GM12878 (cell line): Measurements from ENCODE around the gene TRIP4. TPM values are rescaled to one million over a fixed set of nuclear protein-coding genes. Genes with fewer than 3 reads are reported as not detected.

ENCODE experiments used
- ATAC-seq: fragments of 200-7000 bp; cut with Tn5 transposase; 3 replicates; pipeline ENCODE4 v1.9.1; 2020; ENCODE audit warnings: mild to moderate bottlenecking, moderate library complexity
- BruUV-seq: library from RNA; stranded (reverse); fragments of 400-500 nt; replicated peaks from 2 replicates; lab custom pipeline; 2021; lab: Mats Ljungman, UMichigan
- CTCF ChIA-PET: fragments of 300-600 bp; sonication (Branson Sonifier 250); formaldehyde crosslinking; extraction: SDS; loops from one replicate; lab custom pipeline; 2021; ENCODE audit warnings: inconsistent platforms; lab: Yijun Ruan, JAX
- POLR2A ChIA-PET: fragments of 350-600 bp; formaldehyde crosslinking; extraction: SDS; loops from one replicate; lab custom pipeline; 2021; ENCODE audit warnings: inconsistent platforms; lab: Charles Lee
- RAD21 ChIA-PET: fragments of 300-600 bp; sonication (Branson Sonifier 250); formaldehyde crosslinking; loops from one replicate; lab custom pipeline; 2023; ENCODE audit warnings: antibody characterized with exemption; ENCODE audit not compliant: unreplicated experiment; lab: Charles Lee
- SMC1A ChIA-PET: fragments of 300-600 bp; sonication (Branson Sonifier 250); formaldehyde crosslinking; loops from one replicate; lab custom pipeline; 2023; ENCODE audit not compliant: unreplicated experiment, uncharacterized antibody; lab: Charles Lee
- DNase-seq: peaks from one replicate; pipeline ENCODE4 v3.0.0-alpha.2; 2011; ENCODE audit warnings: low read depth, low spot score
- FAIRE-seq: peaks from 3 replicates; lab custom pipeline; 2011; peaks lifted over from hg19 to GRCh38; lab: Jason Lieb, UNC
- H2AFZ ChIP-seq: 2 replicates; pipeline ENCODE4 v1.6.0; 2011; ENCODE audit warnings: low read depth, low read length, control low read depth; ENCODE audit not compliant: control insufficient read depth
- H3K27ac ChIP-seq: 2 replicates; pipeline ENCODE4 v1.5.1; 2011; ENCODE audit warnings: control low read depth; ENCODE audit not compliant: control insufficient read depth, insufficient read depth
- H3K27me3 ChIP-seq, 2 experiments: replicated peaks in 1 of 2; 2 replicates each; pipeline versions ENCODE4 v1.6.0 to v1.6.1; 2011; ENCODE audit warnings: low read length in 1 of 2; ENCODE audit not compliant: control insufficient read depth in 2 of 2, insufficient read depth in 2 of 2
- H3K36me3 ChIP-seq, 2 experiments: 2 replicates each; pipeline ENCODE4 v1.5.1; 2011; ENCODE audit warnings: low read length in 1 of 2; ENCODE audit not compliant: control insufficient read depth in 2 of 2, insufficient read depth in 2 of 2
- H3K4me1 ChIP-seq: 2 replicates; pipeline ENCODE4 v1.6.1; 2011; ENCODE audit warnings: mild to moderate bottlenecking, low read length, moderate library complexity, mixed read lengths; ENCODE audit not compliant: control insufficient read depth, insufficient read depth
- H3K4me2 ChIP-seq: 2 replicates; pipeline ENCODE4 v1.6.0; 2011; ENCODE audit warnings: control low read depth; ENCODE audit not compliant: control insufficient read depth, insufficient read depth
- H3K4me3 ChIP-seq: fragments of 200-600 bp; sonication (generic); 2 replicates; pipeline ENCODE4 v1.5.1; 2016
- H3K79me2 ChIP-seq: 2 replicates; pipeline ENCODE4 v1.6.0; 2011; ENCODE audit warnings: low read length; ENCODE audit not compliant: control insufficient read depth, insufficient read depth
- H3K9ac ChIP-seq: 2 replicates; pipeline ENCODE4 v1.8.0; 2011; ENCODE audit warnings: low read length, control low read depth, mixed read lengths; ENCODE audit not compliant: control insufficient read depth, insufficient read depth
- H3K9me3 ChIP-seq: replicated peaks from 3 replicates; pipeline ENCODE4 v1.5.1; 2011; ENCODE audit warnings: mild to moderate bottlenecking, low read length; ENCODE audit not compliant: control insufficient read depth, insufficient read depth
- H4K20me1 ChIP-seq: 2 replicates; pipeline ENCODE4 v1.6.0; 2011; ENCODE audit not compliant: control insufficient read depth, insufficient read depth
- ATF3 ChIP-seq: IDR thresholded peaks from 2 replicates; pipeline ENCODE4 v1.6.1; 2011; ENCODE audit warnings: low read depth, mild to moderate bottlenecking, low read length, moderate library complexity, borderline replicate concordance; ENCODE audit errors: extremely low read depth
- BMI1 ChIP-seq: fragments of 450-650 bp; IDR thresholded peaks from 2 replicates; pipeline ENCODE4 v1.6.1; 2016; ENCODE audit warnings: mild to moderate bottlenecking, moderate library complexity, borderline replicate concordance
- BRCA1 ChIP-seq: IDR thresholded peaks from 2 replicates; pipeline ENCODE4 v1.6.1; 2011; ENCODE audit warnings: low read depth, low read length, improper control_type of control experiment
- E2F4 ChIP-seq: IDR thresholded peaks from 2 replicates; pipeline ENCODE4 v1.6.1; 2012; ENCODE audit warnings: low read depth, low read length, improper control_type of control experiment
- E2F8 ChIP-seq: fragments of 450-650 bp; IDR thresholded peaks from 2 replicates; pipeline ENCODE4 v1.6.1; 2018; ENCODE audit warnings: mild to moderate bottlenecking, low read depth, moderate library complexity; ENCODE audit not compliant: partially characterized antibody
- EGR1 ChIP-seq, 2 experiments: IDR thresholded peaks; 1 replicate in 1 of 2; 2 replicates in 1 of 2; pipeline ENCODE4 v1.6.1; 2011 to 2012; ENCODE audit warnings: low read depth in 2 of 2, low read length in 2 of 2, borderline replicate concordance in 1 of 2, mild to moderate bottlenecking in 1 of 2, moderate library complexity in 1 of 2
- NR2F1 ChIP-seq: fragments of 450-650 bp; conservative IDR thresholded peaks from 2 replicates; pipeline ENCODE4 v1.6.1; 2017; ENCODE audit warnings: mild to moderate bottlenecking
- SP1 ChIP-seq: IDR thresholded peaks from one replicate; pipeline ENCODE4 v1.6.1; 2011; ENCODE audit warnings: low read depth, low read length
- ZBTB40 ChIP-seq: fragments of 450-650 bp; IDR thresholded peaks from 2 replicates; pipeline ENCODE4 v1.6.1; 2016; ENCODE audit warnings: mild to moderate bottlenecking, moderate library complexity, borderline replicate concordance
- WGBS: methylation state at CpG from one replicate; pipeline ENCODE4 v1.1.6; 2016; ENCODE audit warnings: low lambda C conversion rate; ENCODE audit not compliant: insufficient replicate concordance, insufficient coverage; ENCODE audit errors: missing lambda C conversion rate; 5-methylcytosine and 5-hydroxymethylcytosine counted together
- in situ Hi-C: fragments of 300-500 bp; cut with MboI; formaldehyde crosslinking; loops from 9 replicates; pipeline ENCODE4 v1.14.3; 2018; ENCODE audit warnings: mixed read lengths
- intact Hi-C: fragments of 100-400 bp; cut with micrococcal nuclease; formaldehyde crosslinking; loops from one replicate; pipeline ENCODE4 v1.14.2; 2022; ENCODE audit not compliant: unreplicated experiment
- polyA plus RNA-seq, 11 experiments: library from polyadenylated mRNA; depleted of rRNA in 4 of 11; unstranded in 6 of 11; stranded (reverse) in 5 of 11; fragments of >200 nt; fragmentation: Nextera tagmentation in 4 of 11; fragmentation: Illumina TruSeq in 1 of 11; extraction: Ambion mirVana in 4 of 11; extraction: Trizol in 1 of 11; gene quantifications; 1 replicate in 1 of 11; 2 replicates in 10 of 11; pipeline versions ENCODE4 v1.2.1 to v1.2.3, GENCODE V29; 2011 to 2016; ENCODE audit warnings: inconsistent platforms in 2 of 11, missing spikeins in 2 of 11, low read depth in 1 of 11
- total RNA-seq, 4 experiments: library from RNA; depleted of rRNA in 3 of 4; stranded (reverse); fragments of >200 nt in 3 of 4; fragmentation: Illumina TruSeq in 1 of 4; extraction: Trizol in 1 of 4; gene quantifications; 2 replicates each; pipeline versions ENCODE4 v1.2.1 to v1.2.3, GENCODE V29; 2013 to 2021

The TRIP4 gene
- total and polyA plus RNA-seq, 10 of the 15 experiments (the other 5 are each of a cell fraction or from before 2014, with no cell fraction given): 6.4 to 24.5 (median 20.0) TPM

GRCh38 chr15:64412216-64412615 is 24.6 kb downstream of the TRIP4 start (continued):
- TF ChIP-seq E2F8: no peak
- no peak for TF ChIP-seq ZBTB40
- no peak for TF ChIP-seq BRCA1
- TF ChIP-seq SP1: no peak

GRCh38 chr15:64422697-64423096 is 35.1 kb downstream of the TRIP4 start:
- H4K20me1 ChIP-seq: no peaks in the 10 kb centered on the region
- BruUV-seq: no TSS peak
- no peaks in the 10 kb centered on the region for H3K9me3 ChIP-seq
- no peak for ATAC-seq
- H3K4me1 ChIP-seq: peaks cover 14% of the 10 kb centered on the region
- no peak overlapping the region for H3K27ac ChIP-seq
- ChIA-PET POLR2A (interaction anchor here (0.7 kb wide), 1 partner anchor 235 kb away, joined by 9 read pairs; no protein-coding TSS in a partner anchor), RAD21 (no interaction called here), CTCF (interaction anchor here (0.7 kb wide), 1 partner anchor 229 kb away, joined by 3 read pairs; no protein-coding TSS in a partner anchor), SMC1A (no interaction called here)
- 100% methylated on average over 2 of the region's 2 CpGs for WGBS
- no peak overlapping the region for H3K4me3 ChIP-seq
- no peaks in the 10 kb centered on the region for H3K27me3 ChIP-seq
- peaks cover 0 to 14% of the 10 kb centered on the region in 2 experiments; a peak in 3 of 4 replicates for H3K36me3 ChIP-seq
- no peak for DNase-seq
- H3K4me2 ChIP-seq: no peak overlapping the region
- intact Hi-C loops: loop anchor here (10.0 kb wide), 1 partner anchor 212 kb away; no protein-coding TSS in a partner anchor
- in situ Hi-C loops: no loop called here
- no peak overlapping the region for H2AFZ ChIP-seq
- no peak overlapping the region for H3K9ac ChIP-seq
- no peaks in the 10 kb centered on the region for H3K79me2 ChIP-seq
- no peak for FAIRE-seq
- TF ChIP-seq NR2F1: no peak
- TF ChIP-seq BMI1: no peak
- no peak for TF ChIP-seq E2F4
- TF ChIP-seq EGR1 (IDR thresholded peaks at IDR 0.05; ENCODE audit: borderline replicate concordance in 1 of 2, low read depth in 2 of 2, low read length in 2 of 2): no peak
- TF ChIP-seq ATF3: no peak
